ENCODE data around the gene EDA.
"Not testable (repeated sequence)": the region's sequence is repeated elsewhere in the genome, so short reads cannot be mapped to it uniquely, and the experiment has no call there.

EDA gene

DNA sequence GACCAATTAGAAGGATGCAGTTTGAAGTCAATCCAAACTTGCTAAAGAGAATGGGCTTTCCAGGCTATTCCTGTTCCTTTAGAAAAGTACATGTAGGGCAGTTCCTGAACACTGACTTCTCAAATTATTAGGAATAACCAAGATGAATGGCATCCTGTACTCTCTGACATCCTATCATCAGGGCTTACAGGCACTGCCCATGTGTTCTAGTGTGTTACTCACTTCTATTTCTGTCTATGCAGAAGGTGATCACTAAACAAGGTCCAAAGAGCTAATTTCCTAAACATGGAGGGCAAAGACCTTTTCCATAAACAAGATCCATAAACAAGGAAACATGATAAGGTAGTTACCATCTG lies 380.2 kb downstream of the EDA start:
- Histone ChIP-seq H3K9ac (ENCODE audit: low read depth, low read length) (no peak overlapping the region), H3K36me3 (ENCODE audit: control insufficient read depth, insufficient read depth, low read length) (no peaks in the 10 kb centered on the region), H3K9me3 (ENCODE audit: control insufficient read depth, insufficient read depth, low read length) (peaks cover 36% of the 10 kb centered on the region), H3K27me3 (ENCODE audit: control insufficient read depth, insufficient read depth, low read length) (no peaks in the 10 kb centered on the region), H3K4me1 (ENCODE audit: control insufficient read depth, insufficient read depth, low read length) (no peaks in the 10 kb centered on the region), H3K27ac (ENCODE audit: low read depth, low read length) (no peak overlapping the region), H3K4me3 (ENCODE audit: low read depth, low read length) (no peak overlapping the region)

DNA sequence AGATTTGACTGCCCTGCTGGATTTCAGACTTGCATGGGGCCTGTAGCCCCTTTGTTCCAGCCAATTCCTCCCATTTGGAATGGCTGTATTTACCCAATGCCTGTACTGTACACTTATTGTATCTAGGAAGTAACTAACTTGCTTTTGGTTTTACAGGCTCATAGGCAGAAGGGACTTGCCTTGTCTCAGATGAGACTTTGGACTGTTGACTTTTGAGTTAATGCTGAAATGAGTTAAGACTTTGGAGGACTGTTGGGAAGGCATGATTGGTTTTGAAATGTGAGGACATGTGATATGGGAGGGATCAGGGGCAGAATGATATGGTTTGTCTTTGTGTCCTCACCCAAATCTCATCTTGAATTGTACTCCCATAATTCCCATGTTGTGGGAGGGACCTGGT lies 382.4 kb downstream of the EDA start:
- not testable (repeated sequence) for H3K27ac ChIP-seq (ENCODE audit: low read depth, low read length); H3K9ac ChIP-seq (ENCODE audit: low read depth, low read length); H3K36me3 ChIP-seq (ENCODE audit: control insufficient read depth, insufficient read depth, low read length); H3K27me3 ChIP-seq (ENCODE audit: control insufficient read depth, insufficient read depth, low read length); H3K4me3 ChIP-seq (ENCODE audit: low read depth, low read length); H3K4me1 ChIP-seq (ENCODE audit: control insufficient read depth, insufficient read depth, low read length)
- peaks cover 31% of the 10 kb centered on the region for H3K9me3 ChIP-seq (ENCODE audit: control insufficient read depth, insufficient read depth, low read length)

DNA sequence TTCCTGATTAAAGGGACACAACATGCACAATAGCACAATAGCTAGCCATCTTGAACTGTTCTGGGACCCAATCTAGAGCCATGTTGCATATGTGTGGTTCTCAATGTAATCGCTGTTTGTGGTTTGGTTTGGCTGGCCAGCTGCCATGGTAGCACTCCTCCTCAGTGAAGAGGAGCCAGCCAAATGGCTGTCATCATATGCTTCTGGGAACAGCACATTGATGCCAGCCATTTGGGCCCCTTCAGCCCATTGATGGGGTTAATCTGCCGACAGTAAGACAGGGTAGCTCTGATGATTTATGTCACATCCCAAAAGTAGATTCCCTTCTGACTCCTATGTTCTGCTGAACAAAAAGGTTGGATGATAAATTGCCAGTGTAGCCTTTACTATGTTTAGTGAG lies 385.4 kb downstream of the EDA start:
- peaks cover 27% of the 10 kb centered on the region for H3K9me3 ChIP-seq (ENCODE audit: control insufficient read depth, insufficient read depth, low read length)
- H3K36me3 ChIP-seq (ENCODE audit: control insufficient read depth, insufficient read depth, low read length) = no peaks in the 10 kb centered on the region
- H3K27ac ChIP-seq (ENCODE audit: low read depth, low read length) = no peak overlapping the region
- H3K27me3 ChIP-seq (ENCODE audit: control insufficient read depth, insufficient read depth, low read length) = no peaks in the 10 kb centered on the region
- no peaks in the 10 kb centered on the region for H3K4me1 ChIP-seq (ENCODE audit: control insufficient read depth, insufficient read depth, low read length)
- no peak overlapping the region for H3K4me3 ChIP-seq (ENCODE audit: low read depth, low read length)
- no peak overlapping the region for H3K9ac ChIP-seq (ENCODE audit: low read depth, low read length)

DNA sequence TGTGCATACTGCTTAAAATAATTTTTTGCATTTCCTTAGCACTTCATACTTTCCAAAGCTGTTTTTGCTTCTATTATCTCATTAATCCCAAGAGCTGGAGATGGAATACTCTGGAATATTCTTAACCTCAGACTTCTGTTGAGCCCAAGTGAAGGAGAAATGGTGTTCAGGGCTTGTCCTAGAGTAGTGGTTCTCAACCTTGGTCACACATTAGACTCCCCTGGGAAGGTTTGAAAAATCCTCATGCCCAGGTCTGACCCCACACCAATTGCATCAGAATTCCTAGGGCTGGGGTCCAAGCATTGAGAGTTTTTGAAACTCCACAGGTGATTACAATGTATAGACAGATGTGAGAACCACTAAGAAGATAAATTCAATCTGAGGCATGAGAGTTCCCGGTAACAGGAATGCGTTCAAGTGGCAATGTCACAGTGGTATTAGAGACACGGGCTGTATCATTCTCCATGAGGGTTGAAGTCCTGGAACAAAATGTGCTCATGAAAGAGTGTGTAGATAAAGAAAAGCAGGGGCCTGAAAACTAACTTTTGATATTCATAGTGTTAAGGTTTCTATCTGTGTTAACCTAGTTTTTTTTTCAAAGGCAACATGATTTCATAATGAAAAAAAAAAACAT lies 385.9 kb downstream of the EDA start:
- H3K27me3 ChIP-seq (ENCODE audit: control insufficient read depth, insufficient read depth, low read length) = no peaks in the 10 kb centered on the region
- no peaks in the 10 kb centered on the region for H3K4me1 ChIP-seq (ENCODE audit: control insufficient read depth, insufficient read depth, low read length)
- no peak overlapping the region for H3K4me3 ChIP-seq (ENCODE audit: low read depth, low read length)
- no peak overlapping the region for H3K9ac ChIP-seq (ENCODE audit: low read depth, low read length)
- H3K9me3 ChIP-seq (ENCODE audit: control insufficient read depth, insufficient read depth, low read length) = peaks cover 27% of the 10 kb centered on the region
- H3K36me3 ChIP-seq (ENCODE audit: control insufficient read depth, insufficient read depth, low read length) = no peaks in the 10 kb centered on the region
- H3K27ac ChIP-seq (ENCODE audit: low read depth, low read length) = no peak overlapping the region

- H3K9me3 ChIP-seq (ENCODE audit: control insufficient read depth, insufficient read depth, low read length) = peaks cover 35% of the 10 kb centered on the region
- no peaks in the 10 kb centered on the region for H3K36me3 ChIP-seq (ENCODE audit: control insufficient read depth, insufficient read depth, low read length)
- no peaks in the 10 kb centered on the region for H3K4me1 ChIP-seq (ENCODE audit: control insufficient read depth, insufficient read depth, low read length)
- H3K9ac ChIP-seq (ENCODE audit: low read depth, low read length) = no peak overlapping the region
- no peak overlapping the region for H3K27ac ChIP-seq (ENCODE audit: low read depth, low read length)
- H3K4me3 ChIP-seq (ENCODE audit: low read depth, low read length) = no peak overlapping the region
- no peaks in the 10 kb centered on the region for H3K27me3 ChIP-seq (ENCODE audit: control insufficient read depth, insufficient read depth, low read length)
These were observed 392.0 kb downstream of the EDA start for GRCh38 chrX:70007946-70008345.

DNA sequence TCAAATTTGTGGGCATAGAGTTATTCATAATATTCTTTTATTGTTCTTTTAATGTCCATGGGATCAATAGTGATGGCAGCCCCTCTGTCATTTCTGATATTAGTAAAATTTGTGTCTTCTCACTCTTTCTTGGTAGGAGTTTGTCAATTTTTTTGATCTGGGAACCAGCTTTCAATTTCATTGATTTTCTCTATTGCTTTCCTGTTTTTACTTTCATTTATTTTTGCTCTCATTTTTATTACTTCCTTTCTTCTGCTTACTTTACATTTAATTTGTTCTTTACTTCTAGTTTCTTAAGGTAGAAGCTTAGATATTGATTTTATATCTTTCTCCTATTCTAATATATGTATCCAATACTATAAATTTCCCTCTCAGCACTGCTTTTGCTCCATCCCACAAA lies 393.1 kb downstream of the EDA start:
- Histone ChIP-seq H3K27ac (ENCODE audit: low read depth, low read length) (no peak overlapping the region), H3K36me3 (ENCODE audit: control insufficient read depth, insufficient read depth, low read length) (no peaks in the 10 kb centered on the region), H3K27me3 (ENCODE audit: control insufficient read depth, insufficient read depth, low read length) (no peaks in the 10 kb centered on the region), H3K9me3 (ENCODE audit: control insufficient read depth, insufficient read depth, low read length) (peaks cover 46% of the 10 kb centered on the region), H3K4me3 (ENCODE audit: low read depth, low read length) (no peak overlapping the region), H3K9ac (ENCODE audit: low read depth, low read length) (no peak overlapping the region), H3K4me1 (ENCODE audit: control insufficient read depth, insufficient read depth, low read length) (no peaks in the 10 kb centered on the region)

GRCh38 chrX:70009970-70010369 lies 394.1 kb downstream of the EDA start:
- Histone ChIP-seq H3K27me3 (ENCODE audit: control insufficient read depth, insufficient read depth, low read length) (no peaks in the 10 kb centered on the region), H3K4me3 (ENCODE audit: low read depth, low read length) (no peak overlapping the region), H3K36me3 (ENCODE audit: control insufficient read depth, insufficient read depth, low read length) (no peaks in the 10 kb centered on the region), H3K4me1 (ENCODE audit: control insufficient read depth, insufficient read depth, low read length) (no peaks in the 10 kb centered on the region), H3K27ac (ENCODE audit: low read depth, low read length) (no peak overlapping the region), H3K9me3 (ENCODE audit: control insufficient read depth, insufficient read depth, low read length) (peaks cover 44% of the 10 kb centered on the region), H3K9ac (ENCODE audit: low read depth, low read length) (no peak overlapping the region)

DNA sequence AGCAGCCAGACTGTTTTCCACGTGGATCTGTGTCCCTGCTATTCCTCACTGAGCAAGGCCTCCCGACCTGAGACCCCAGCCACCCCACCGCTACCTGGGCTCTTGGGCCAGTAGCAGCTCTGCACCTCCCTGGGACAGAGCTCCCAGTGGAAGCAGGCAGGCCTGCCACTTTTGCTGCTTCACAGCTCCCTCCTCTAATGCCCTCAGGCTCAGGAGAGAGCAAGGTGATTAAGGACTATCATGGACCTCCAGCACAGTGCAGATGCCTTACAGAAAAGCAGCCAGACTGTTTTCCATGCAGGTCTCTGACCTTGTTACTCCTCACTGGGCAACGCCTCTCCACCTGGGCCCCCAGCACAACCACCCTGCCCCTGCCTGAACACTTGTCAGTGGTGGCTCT lies 396.8 kb downstream of the EDA start:
- Histone ChIP-seq H3K36me3 (ENCODE audit: control insufficient read depth, insufficient read depth, low read length) (no peaks in the 10 kb centered on the region), H3K4me1 (ENCODE audit: control insufficient read depth, insufficient read depth, low read length) (no peaks in the 10 kb centered on the region), H3K27me3 (ENCODE audit: control insufficient read depth, insufficient read depth, low read length) (no peaks in the 10 kb centered on the region), H3K9me3 (ENCODE audit: control insufficient read depth, insufficient read depth, low read length) (peaks cover 46% of the 10 kb centered on the region), H3K4me3 (ENCODE audit: low read depth, low read length) (no peak overlapping the region), H3K9ac (ENCODE audit: low read depth, low read length) (no peak overlapping the region), H3K27ac (ENCODE audit: low read depth, low read length) (no peak overlapping the region)

- Histone ChIP-seq H3K9ac (ENCODE audit: low read depth, low read length) (no peak overlapping the region), H3K27me3 (ENCODE audit: control insufficient read depth, insufficient read depth, low read length) (no peaks in the 10 kb centered on the region), H3K36me3 (ENCODE audit: control insufficient read depth, insufficient read depth, low read length) (no peaks in the 10 kb centered on the region), H3K27ac (ENCODE audit: low read depth, low read length) (no peak overlapping the region), H3K4me3 (ENCODE audit: low read depth, low read length) (no peak overlapping the region), H3K4me1 (ENCODE audit: control insufficient read depth, insufficient read depth, low read length) (no peaks in the 10 kb centered on the region), H3K9me3 (ENCODE audit: control insufficient read depth, insufficient read depth, low read length) (peaks cover 42% of the 10 kb centered on the region)
These were observed 397.8 kb downstream of the EDA start for GRCh38 chrX:70013466-70014381.

DNA sequence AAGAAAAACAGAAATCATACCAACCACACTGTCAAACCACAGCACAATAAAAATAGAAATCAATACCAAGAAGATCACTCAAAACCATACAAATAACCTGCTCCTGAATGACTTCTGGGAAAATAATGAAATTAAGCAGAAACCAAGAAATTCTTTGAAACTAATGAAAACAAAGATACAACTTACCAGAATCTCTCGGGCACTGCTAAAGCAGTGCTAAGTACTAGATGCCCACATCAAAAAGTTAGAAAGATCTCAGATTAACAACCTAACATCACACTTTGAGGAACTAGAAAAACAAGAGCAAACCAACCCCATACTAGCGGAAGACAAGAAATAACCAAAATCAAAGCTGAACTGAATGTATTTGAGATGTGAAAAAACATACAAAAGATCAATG lies 400.6 kb downstream of the EDA start:
- H3K27me3 ChIP-seq (ENCODE audit: control insufficient read depth, insufficient read depth, low read length) = no peaks in the 10 kb centered on the region
- no peaks in the 10 kb centered on the region for H3K36me3 ChIP-seq (ENCODE audit: control insufficient read depth, insufficient read depth, low read length)
- H3K27ac ChIP-seq (ENCODE audit: low read depth, low read length) = no peak overlapping the region
- H3K4me3 ChIP-seq (ENCODE audit: low read depth, low read length) = no peak overlapping the region
- H3K4me1 ChIP-seq (ENCODE audit: control insufficient read depth, insufficient read depth, low read length) = no peaks in the 10 kb centered on the region
- H3K9ac ChIP-seq (ENCODE audit: low read depth, low read length) = no peak overlapping the region
- peaks cover 49% of the 10 kb centered on the region for H3K9me3 ChIP-seq (ENCODE audit: control insufficient read depth, insufficient read depth, low read length)

- Histone ChIP-seq H3K27ac (ENCODE audit: low read depth, low read length) (no peak overlapping the region), H3K27me3 (ENCODE audit: control insufficient read depth, insufficient read depth, low read length) (no peaks in the 10 kb centered on the region), H3K4me3 (ENCODE audit: low read depth, low read length) (no peak overlapping the region), H3K9me3 (ENCODE audit: control insufficient read depth, insufficient read depth, low read length) (peaks cover 37% of the 10 kb centered on the region), H3K9ac (ENCODE audit: low read depth, low read length) (no peak overlapping the region), H3K36me3 (ENCODE audit: control insufficient read depth, insufficient read depth, low read length) (no peaks in the 10 kb centered on the region), H3K4me1 (ENCODE audit: control insufficient read depth, insufficient read depth, low read length) (no peaks in the 10 kb centered on the region)
These were observed 406.7 kb downstream of the EDA start for GRCh38 chrX:70022616-70023015.

Measured in HUES48 (cell line).